A549 (cell line): Measurements from ENCODE around the gene KCNQ1. TPM values are rescaled to one million over a fixed set of nuclear protein-coding genes. Genes with fewer than 3 reads are reported as not detected.

Experiments used
- ATAC-seq, 2 experiments: fragments of 200-7000 bp in 1 of 2; fragments of >200 bp in 1 of 2; cut with Nextera tagmentation in 1 of 2; cut with Tn5 transposase in 1 of 2; 3 replicates each; pipeline versions ENCODE4 v1.8.0 to v1.9.1; 2018 to 2020; ENCODE audit warnings: mild to moderate bottlenecking in 1 of 2, moderate library complexity in 1 of 2
- CTCF ChIA-PET: fragments of 300-600 bp; sonication (Branson Sonifier 250); formaldehyde crosslinking; extraction: SDS; loops from one replicate; lab custom pipeline; 2021; ENCODE audit warnings: antibody characterized with exemption, inconsistent platforms; lab: Yijun Ruan, JAX
- POLR2A ChIA-PET: fragments of 350-600 bp; formaldehyde crosslinking; extraction: SDS; loops from one replicate; lab custom pipeline; 2021; ENCODE audit warnings: antibody characterized with exemption, inconsistent platforms; lab: Yijun Ruan, JAX
- DNase-seq, 2 experiments: peaks; one replicate each; pipeline versions ENCODE4 v3.0.0 to v3.0.0-alpha.2; 2011 to 2016; ENCODE audit warnings: low read depth in 1 of 2, low spot score in 1 of 2
- FAIRE-seq: peaks from 2 replicates; lab custom pipeline; 2011; peaks lifted over from hg19 to GRCh38; lab: Jason Lieb, UNC
- H3K27ac ChIP-seq, 2 experiments: fragments of >200 bp; sonication (Bioruptor Twin); formaldehyde crosslinking; 3 replicates each; pipeline ENCODE4 v1.5.1; 2016 to 2017
- H3K4me1 ChIP-seq: fragments of >200 bp; sonication (Bioruptor Twin); formaldehyde crosslinking; 3 replicates; pipeline ENCODE4 v1.6.1; 2016
- H3K4me2 ChIP-seq: fragments of >200 bp; sonication (Bioruptor Twin); formaldehyde crosslinking; 3 replicates; pipeline ENCODE4 v1.6.1; 2016
- H3K4me3 ChIP-seq: fragments of >200 bp; sonication (Bioruptor Twin); formaldehyde crosslinking; 3 replicates; pipeline ENCODE4 v1.5.1; 2016
- H3K9me3 ChIP-seq: fragments of >200 bp; sonication (Bioruptor Twin); formaldehyde crosslinking; 3 replicates; pipeline ENCODE4 v1.6.1; 2016
- CBX8 ChIP-seq: fragments of 200-600 bp; sonication (generic); IDR thresholded peaks from 2 replicates; pipeline ENCODE4 v1.6.1; 2016
- EHF ChIP-seq: fragments of 250-450 bp; sonication (Bioruptor Pico); IDR thresholded peaks from 2 replicates; pipeline ENCODE4 v1.5.0; 2020; ENCODE audit warnings: mild to moderate bottlenecking
- EHMT2 ChIP-seq: fragments of 200-600 bp; sonication (generic); IDR thresholded peaks from 2 replicates; pipeline ENCODE4 v1.6.1; 2016; ENCODE audit warnings: antibody characterized with exemption, low read depth, mild to moderate bottlenecking, moderate library complexity
- FOXS1 ChIP-seq: fragments of 250-450 bp; sonication (Bioruptor Pico); IDR thresholded peaks from 2 replicates; pipeline ENCODE4 v1.5.0; 2020; ENCODE audit warnings: mild to moderate bottlenecking, moderate library complexity
- GATA3 ChIP-seq: IDR thresholded peaks from 2 replicates; pipeline ENCODE4 v1.6.1; 2012; ENCODE audit warnings: borderline replicate concordance
- HDAC2 ChIP-seq: fragments of 200-600 bp; sonication (generic); IDR thresholded peaks from 2 replicates; pipeline ENCODE4 v1.6.1; 2016
- HES2 ChIP-seq: fragments of >200 bp; sonication (Bioruptor Twin); formaldehyde crosslinking; IDR thresholded peaks from 2 replicates; pipeline ENCODE4 v1.6.1; 2016
- JUN ChIP-seq, 2 experiments: fragments of >200 bp; sonication (Bioruptor Twin); formaldehyde crosslinking; IDR thresholded peaks; 2 replicates in 1 of 2; 3 replicates in 1 of 2; pipeline ENCODE4 v1.6.1; 2016 to 2017
- KDM1A ChIP-seq: fragments of 200-600 bp; sonication (generic); IDR thresholded peaks from 2 replicates; pipeline ENCODE4 v1.6.1; 2016; ENCODE audit warnings: low read depth, mild to moderate bottlenecking
- NPAS2 ChIP-seq: fragments of 250-450 bp; sonication (Bioruptor Pico); IDR thresholded peaks from 2 replicates; pipeline ENCODE4 v1.8.0; 2022; ENCODE audit warnings: mild to moderate bottlenecking, moderate library complexity, borderline replicate concordance
- NR3C1 ChIP-seq: fragments of >200 bp; sonication (Bioruptor Twin); formaldehyde crosslinking; IDR thresholded peaks from 3 replicates; pipeline ENCODE4 v1.6.1; 2017
- RAD21 ChIP-seq, 2 experiments: fragments of >200 bp in 1 of 2; sonication (Bioruptor Twin) in 1 of 2; formaldehyde crosslinking in 1 of 2; IDR thresholded peaks in 1 of 2; conservative IDR thresholded peaks in 1 of 2; 2 replicates in 1 of 2; 3 replicates in 1 of 2; pipeline ENCODE4 v1.6.1; 2012 to 2018; ENCODE audit warnings: inconsistent platforms in 1 of 2
- RCOR1 ChIP-seq: fragments of 150-350 bp; IDR thresholded peaks from 2 replicates; pipeline ENCODE4 v1.6.1; 2014; ENCODE audit warnings: antibody characterized with exemption, low read length, low read depth
- REST ChIP-seq: fragments of 200-600 bp; sonication (generic); IDR thresholded peaks from 2 replicates; pipeline ENCODE4 v1.6.1; 2016; ENCODE audit warnings: antibody characterized with exemption, mild to moderate bottlenecking, moderate library complexity
- RFX5 ChIP-seq: fragments of 450-650 bp; IDR thresholded peaks from 2 replicates; pipeline ENCODE4 v1.7.1; 2014; ENCODE audit warnings: antibody characterized with exemption, mild to moderate bottlenecking, moderate library complexity
- SREBF2 ChIP-seq: fragments of 450-650 bp; IDR thresholded peaks from 2 replicates; pipeline ENCODE4 v1.6.1; 2014; ENCODE audit warnings: mild to moderate bottlenecking, moderate library complexity
- TFCP2L1 ChIP-seq: fragments of 250-450 bp; sonication (Bioruptor Pico); IDR thresholded peaks from 2 replicates; pipeline ENCODE4 v1.5.0; 2021; ENCODE audit warnings: mild to moderate bottlenecking
- ZFP36 ChIP-seq: fragments of 450-650 bp; IDR thresholded peaks from 2 replicates; pipeline ENCODE4 v1.6.1; 2014; ENCODE audit warnings: borderline replicate concordance; ENCODE audit not compliant: partially characterized antibody
- WGBS: methylation state at CpG from one replicate; pipeline ENCODE4 v1.1.6; 2017; ENCODE audit errors: missing lambda C conversion rate; 5-methylcytosine and 5-hydroxymethylcytosine counted together
- polyA plus RNA-seq, 4 experiments: library from polyadenylated mRNA; depleted of rRNA in 3 of 4; stranded (reverse); fragments of >200 nt; fragmentation: RNase III in 1 of 4; extraction: RNeasy Plus Mini Kit Qiagen cat#74134 plus additional on column Dnase treatment in 1 of 4; gene quantifications; 2 replicates in 3 of 4; 3 replicates in 1 of 4; pipeline ENCODE4 v1.2.3, GENCODE V29; 2011 to 2017
- TF ChIP-seq, protein P1 (sequence below): IDR thresholded peaks from 2 replicates; pipeline ENCODE4 v1.6.1; 2012

The KCNQ1 gene
- polyA plus RNA-seq, 2 of the 4 experiments (the other 2 are of a cell fraction) = 0.14 to 0.17 TPM

DNA sequence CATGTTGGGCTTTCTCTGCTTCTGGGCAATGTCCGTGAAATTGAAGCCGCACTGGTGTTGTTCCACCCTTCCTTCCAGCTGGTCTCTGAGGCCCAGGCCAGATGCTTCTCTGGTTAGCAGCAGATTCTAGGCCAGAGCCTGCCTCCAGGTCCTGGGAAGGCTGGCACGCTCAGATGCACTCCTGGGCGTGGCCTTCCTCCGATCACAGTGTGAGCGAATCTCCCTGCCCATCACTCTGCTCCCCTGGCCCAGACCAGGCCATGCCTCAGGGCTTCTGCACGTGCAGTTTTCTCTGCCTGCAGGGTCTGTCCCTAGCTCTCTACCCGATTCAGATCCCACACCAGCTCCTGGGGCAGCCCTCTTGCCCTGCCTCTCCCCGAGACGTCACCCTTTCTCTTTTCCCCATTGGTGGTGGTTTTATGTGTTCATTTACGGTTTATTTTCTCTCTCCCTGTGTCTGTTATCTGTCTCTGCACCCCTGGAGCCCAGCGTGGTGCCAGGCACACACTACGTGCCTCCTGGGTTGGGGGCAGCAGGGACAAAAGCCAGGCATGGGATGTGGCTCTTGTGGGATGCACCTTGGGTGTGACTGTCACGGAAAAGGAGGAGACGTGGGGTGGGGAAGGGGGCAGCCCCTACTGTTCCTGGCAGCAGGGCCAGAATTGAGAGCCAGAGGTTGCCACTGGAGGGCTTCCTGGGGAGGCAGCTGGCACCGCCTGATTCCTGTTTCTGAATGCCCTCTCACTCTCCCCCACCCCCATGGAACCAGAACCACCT lies 66.0 kb downstream of the KCNQ1 start:
- H3K4me1 ChIP-seq = no peaks in the 10 kb centered on the region
- TF ChIP-seq EHMT2 = no peak
- TF ChIP-seq HDAC2 = no peak
- TF ChIP-seq JUN (IDR thresholded peaks at IDR 0.05) = no peak
- TF ChIP-seq TFCP2L1 (CRISPR knock-in tag) = no peak
- no peak for TF ChIP-seq GATA3
- no peak for TF ChIP-seq REST
- no peak for TF ChIP-seq CBX8
- TF ChIP-seq NPAS2 (CRISPR knock-in tag) = no peak
- no peak for TF ChIP-seq NR3C1
- TF ChIP-seq RCOR1 = no peak
- TF ChIP-seq RFX5 = no peak
- TF ChIP-seq EHF (CRISPR knock-in tag) = no peak
- no peaks in the 10 kb centered on the region for H3K9me3 ChIP-seq
- no peak for FAIRE-seq
- 73% methylated on average over 16 of the region's 16 CpGs for WGBS
- ChIA-PET CTCF (interaction anchor here (0.6 to 11.1 kb wide), 4 partner anchors 22 to 296 kb away, joined by 3 to 83 read pairs (median 3); no protein-coding TSS in a partner anchor), POLR2A (no interaction called here)
- no peak overlapping the region for H3K27ac ChIP-seq
- no peak overlapping the region for H3K4me3 ChIP-seq
- no peak for DNase-seq
- ATAC-seq = no peak
- H3K4me2 ChIP-seq = no peak overlapping the region

DNA sequence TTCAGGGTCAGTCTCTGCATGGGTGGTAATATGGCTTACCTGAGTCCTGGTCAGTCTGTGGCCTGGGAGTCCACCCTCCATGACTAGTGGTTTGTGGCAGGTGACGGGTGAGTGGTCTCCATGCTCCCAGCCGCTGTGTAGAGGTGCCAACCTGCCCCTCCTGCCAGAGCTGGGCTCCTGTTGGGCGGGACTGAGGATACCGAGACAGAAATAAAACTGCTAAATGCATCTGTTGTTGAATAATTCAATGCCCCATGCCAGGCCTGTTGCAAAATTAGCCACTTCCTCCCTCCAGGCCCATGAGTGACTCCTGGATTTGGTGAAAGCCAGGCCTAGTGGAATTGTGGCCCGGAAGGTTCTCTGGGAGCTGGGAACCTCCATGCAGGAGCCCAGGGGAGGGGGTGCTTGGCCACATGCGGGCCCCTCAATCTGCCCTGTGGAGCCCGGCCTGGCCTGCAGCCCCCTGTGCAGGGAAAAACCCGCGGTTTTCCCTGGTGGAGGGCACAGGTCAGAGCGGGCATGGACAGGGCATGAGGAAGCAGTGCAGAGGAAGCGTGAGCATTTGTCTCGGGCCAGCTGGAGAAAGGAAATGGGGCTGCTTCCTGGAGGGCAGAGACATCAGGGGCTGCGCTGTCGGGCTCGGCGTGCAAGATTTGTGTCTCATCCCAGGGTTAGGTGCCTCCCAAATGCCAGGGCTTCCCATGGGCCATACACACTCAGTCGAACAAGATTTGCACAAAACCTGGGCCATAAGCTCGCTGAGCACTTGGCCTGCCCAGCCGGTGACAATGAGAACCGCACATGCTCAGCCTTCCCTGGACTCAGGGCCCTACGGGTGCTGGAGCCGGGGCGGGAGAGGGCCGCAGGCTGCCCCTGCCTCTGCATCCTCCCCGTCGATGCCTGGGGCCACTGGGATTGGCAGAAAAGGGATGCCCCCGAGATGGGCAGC lies 66.9 kb downstream of the KCNQ1 start:
- TF ChIP-seq KDM1A (no peak), JUN (IDR thresholded peaks at IDR 0.05) (no peak), HES2 (no peak), CBX8 (no peak), SREBF2 (no peak), FOXS1 (CRISPR knock-in tag) (no peak), ZFP36 (no peak), RAD21 (conservative IDR thresholded peaks at IDR 0.05 in 1 of 2, IDR thresholded peaks at IDR 0.05 in 1 of 2) (no peak)
- TF ChIP-seq, protein P1, sequence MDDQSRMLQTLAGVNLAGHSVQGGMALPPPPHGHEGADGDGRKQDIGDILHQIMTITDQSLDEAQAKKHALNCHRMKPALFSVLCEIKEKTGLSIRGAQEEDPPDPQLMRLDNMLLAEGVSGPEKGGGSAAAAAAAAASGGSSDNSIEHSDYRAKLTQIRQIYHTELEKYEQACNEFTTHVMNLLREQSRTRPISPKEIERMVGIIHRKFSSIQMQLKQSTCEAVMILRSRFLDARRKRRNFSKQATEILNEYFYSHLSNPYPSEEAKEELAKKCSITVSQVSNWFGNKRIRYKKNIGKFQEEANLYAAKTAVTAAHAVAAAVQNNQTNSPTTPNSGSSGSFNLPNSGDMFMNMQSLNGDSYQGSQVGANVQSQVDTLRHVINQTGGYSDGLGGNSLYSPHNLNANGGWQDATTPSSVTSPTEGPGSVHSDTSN = no peak
- H3K4me2 ChIP-seq = no peak overlapping the region
- ATAC-seq (no peak), FAIRE-seq (no peak), DNase-seq (no peak)
- POLR2A ChIA-PET = no interaction called here
- WGBS = 74% methylated on average over 27 of the region's 27 CpGs
- H3K4me3 ChIP-seq = no peak overlapping the region
- CTCF ChIA-PET = interaction anchor here (0.8 to 11.1 kb wide), 4 partner anchors 15 to 207 kb away, joined by 3 to 83 read pairs (median 3); no protein-coding TSS in a partner anchor
- no peak overlapping the region for H3K27ac ChIP-seq
- H3K9me3 ChIP-seq = no peaks in the 10 kb centered on the region
- no peaks in the 10 kb centered on the region for H3K4me1 ChIP-seq
